Measurements from ENCODE around the gene TNS3.

The TNS3 gene

GRCh38 chr7:47574482-47575329, 7.2 kb downstream of the TNS3 start:
- no peaks in the 10 kb centered on the region for H4K20me1 ChIP-seq (ENCODE audit: control insufficient read depth, insufficient read depth, low read depth, low read length)
- H3K4me3 ChIP-seq (ENCODE audit: low read length) = peak overlapping the region; percentile 64
- H3K4me2 ChIP-seq (ENCODE audit: low read length) = peak overlapping the region; percentile 85
- peak overlapping the region; percentile 68 for H3K27ac ChIP-seq (ENCODE audit: low read depth, low read length)
- H3K79me2 ChIP-seq (ENCODE audit: control insufficient read depth, low read length) = peaks cover 18% of the 10 kb centered on the region
- H3K27me3 ChIP-seq (ENCODE audit: control insufficient read depth, low read length) = no peaks in the 10 kb centered on the region
- H3K9me2 ChIP-seq (replicated peaks; ENCODE audit: control insufficient read depth, low read length) = no peaks in the 10 kb centered on the region
- no peak for TF ChIP-seq EZH2phosphoT487 (IDR thresholded peaks at IDR 0.05; ENCODE audit: borderline replicate concordance, low read length)
- no peak for TF ChIP-seq CTCF (IDR thresholded peaks at IDR 0.05; ENCODE audit: low read depth, low read length, poor library complexity, severe bottlenecking)
- H3K9me3 ChIP-seq (ENCODE audit: control insufficient read depth, insufficient read depth, low read length) = no peaks in the 10 kb centered on the region
- peaks cover 75% of the 10 kb centered on the region for H3K4me1 ChIP-seq (ENCODE audit: control insufficient read depth, low read length)
- H3F3A ChIP-seq (ENCODE audit: control insufficient read depth, insufficient read depth) = peaks cover 21% of the 10 kb centered on the region
- no peaks in the 10 kb centered on the region for H3K36me3 ChIP-seq (ENCODE audit: control insufficient read depth, low read length)

GRCh38 chr7:47573758-47574481, 8.0 kb downstream of the TNS3 start:
- Histone ChIP-seq H3K36me3 (ENCODE audit: control insufficient read depth, low read length) (no peaks in the 10 kb centered on the region), H4K20me1 (ENCODE audit: control insufficient read depth, insufficient read depth, low read depth, low read length) (no peaks in the 10 kb centered on the region), H3K9me2 (replicated peaks; ENCODE audit: control insufficient read depth, low read length) (no peaks in the 10 kb centered on the region), H3K9me3 (ENCODE audit: control insufficient read depth, insufficient read depth, low read length) (no peaks in the 10 kb centered on the region), H3K4me3 (ENCODE audit: low read length) (peak overlapping the region; percentile 64), H3K4me1 (ENCODE audit: control insufficient read depth, low read length) (peaks cover 67% of the 10 kb centered on the region), H3K4me2 (ENCODE audit: low read length) (peak overlapping the region; percentile 85), H3K27ac (ENCODE audit: low read depth, low read length) (peak overlapping the region; percentile 68), H3K79me2 (ENCODE audit: control insufficient read depth, low read length) (peaks cover 18% of the 10 kb centered on the region), H3F3A (ENCODE audit: control insufficient read depth, insufficient read depth) (peaks cover 18% of the 10 kb centered on the region), H3K27me3 (ENCODE audit: control insufficient read depth, low read length) (no peaks in the 10 kb centered on the region)
- TF ChIP-seq CTCF (IDR thresholded peaks at IDR 0.05; ENCODE audit: low read depth, low read length, poor library complexity, severe bottlenecking) (no peak), EZH2phosphoT487 (IDR thresholded peaks at IDR 0.05; ENCODE audit: borderline replicate concordance, low read length) (no peak)

GRCh38 chr7:47572939-47573757, 8.8 kb downstream of the TNS3 start:
- H3K4me3 ChIP-seq (ENCODE audit: low read length) = no peak overlapping the region
- no peaks in the 10 kb centered on the region for H3K9me3 ChIP-seq (ENCODE audit: control insufficient read depth, insufficient read depth, low read length)
- no peaks in the 10 kb centered on the region for H3K36me3 ChIP-seq (ENCODE audit: control insufficient read depth, low read length)
- H3K27ac ChIP-seq (ENCODE audit: low read depth, low read length) = no peak overlapping the region
- no peaks in the 10 kb centered on the region for H3K9me2 ChIP-seq (replicated peaks; ENCODE audit: control insufficient read depth, low read length)
- peaks cover 65% of the 10 kb centered on the region for H3K4me1 ChIP-seq (ENCODE audit: control insufficient read depth, low read length)
- TF ChIP-seq CTCF (IDR thresholded peaks at IDR 0.05; ENCODE audit: low read depth, low read length, poor library complexity, severe bottlenecking) = no peak
- TF ChIP-seq EZH2phosphoT487 (IDR thresholded peaks at IDR 0.05; ENCODE audit: borderline replicate concordance, low read length) = no peak
- H4K20me1 ChIP-seq (ENCODE audit: control insufficient read depth, insufficient read depth, low read depth, low read length) = no peaks in the 10 kb centered on the region
- no peak overlapping the region for H3K4me2 ChIP-seq (ENCODE audit: low read length)
- peaks cover 18% of the 10 kb centered on the region for H3K79me2 ChIP-seq (ENCODE audit: control insufficient read depth, low read length)
- no peaks in the 10 kb centered on the region for H3K27me3 ChIP-seq (ENCODE audit: control insufficient read depth, low read length)
- H3F3A ChIP-seq (ENCODE audit: control insufficient read depth, insufficient read depth) = peaks cover 14% of the 10 kb centered on the region

Measured in DOHH2 (cell line).